ENCODE measurements around the gene TMEM231.
"Not testable (repeated sequence)": the region's sequence is repeated elsewhere in the genome, so short reads cannot be mapped to it uniquely, and the experiment has no call there.

Gene TMEM231

GRCh38 chr16:75566758-75567255, 10.8 kb upstream of the TMEM231 start:
- DNase-seq (ENCODE audit: low read depth) = peak; percentile 14

GRCh38 chr16:75566040-75566757, 10.1 kb upstream of the TMEM231 start, which contains the start of gene GABARAPL2:
GABARAPL2 (plus strand) TSS chr16:75566379; CDS start chr16:75566487, 108 bp downstream.
- DNase-seq (ENCODE audit: low read depth) = peak; percentile 90

- DNase-seq (ENCODE audit: low read depth) = no peak
Observed at GRCh38 chr16:75565640-75566039, 9.6 kb upstream of the TMEM231 start.

GRCh38 chr16:75559564-75560372, 3.7 kb upstream of the TMEM231 start:
- no peak for DNase-seq (ENCODE audit: low read depth)

GRCh38 chr16:75558846-75559401, 2.9 kb upstream of the TMEM231 start:
- no peak for DNase-seq (ENCODE audit: low read depth)

GRCh38 chr16:75556431-75556950, 439 bp upstream of the TMEM231 start:
- DNase-seq (ENCODE audit: low read depth) = no peak

GRCh38 chr16:75555213-75555706, 792 bp downstream of the TMEM231 start:
- no peak for DNase-seq (ENCODE audit: low read depth)

GRCh38 chr16:75552951-75553350, 3.1 kb downstream of the TMEM231 start:
- DNase-seq (ENCODE audit: low read depth) = no peak

GRCh38 chr16:75550211-75550662, 5.8 kb downstream of the TMEM231 start:
- peak; percentile 10 for DNase-seq (ENCODE audit: low read depth)

GRCh38 chr16:75548456-75548855, 7.6 kb downstream of the TMEM231 start:
- not testable (repeated sequence) for DNase-seq (ENCODE audit: low read depth)

GRCh38 chr16:75546293-75546692, 9.8 kb downstream of the TMEM231 start:
- no peak for DNase-seq (ENCODE audit: low read depth)

GRCh38 chr16:75545879-75546278, 10.2 kb downstream of the TMEM231 start:
- DNase-seq (ENCODE audit: low read depth) = not testable (repeated sequence)

GRCh38 chr16:75542462-75542861, 13.6 kb downstream of the TMEM231 start:
- not testable (repeated sequence) for DNase-seq (ENCODE audit: low read depth)

GRCh38 chr16:75541236-75541635, 14.8 kb downstream of the TMEM231 start:
- DNase-seq (ENCODE audit: low read depth) = no peak

- not testable (repeated sequence) for DNase-seq (ENCODE audit: low read depth)
Observed at GRCh38 chr16:75538882-75539565, 17.0 kb downstream of the TMEM231 start.

GRCh38 chr16:75537776-75538175, 18.3 kb downstream of the TMEM231 start:
- DNase-seq (ENCODE audit: low read depth) = no peak

- no peak for DNase-seq (ENCODE audit: low read depth)
Observed at GRCh38 chr16:75535901-75536300, 20.2 kb downstream of the TMEM231 start, which contains the start of gene CHST5. CHST5 (minus strand) TSS chr16:75536108; CDS start chr16:75530384, 5,724 bp downstream.

- no peak for DNase-seq (ENCODE audit: low read depth)
Observed at GRCh38 chr16:75535211-75535843, 20.7 kb downstream of the TMEM231 start.

- DNase-seq (ENCODE audit: low read depth) = no peak
Observed at GRCh38 chr16:75534560-75535205, 21.4 kb downstream of the TMEM231 start.

- DNase-seq (ENCODE audit: low read depth) = no peak
Observed at GRCh38 chr16:75532791-75533190, 23.3 kb downstream of the TMEM231 start.
